SK-N-SH treated with all-trans-retinoic acid at 6 μM for 48 hours (cell line): ENCODE data around the gene FOXN3.

Experiments
- ARNTL ChIP-seq: fragments of 450-650 bp; formaldehyde crosslinking; IDR thresholded peaks from 2 replicates; pipeline ENCODE4 v1.5.0; 2020; ENCODE audit warnings: low read depth, mild to moderate bottlenecking, moderate library complexity, borderline replicate concordance
- RARB ChIP-seq: fragments of 250-450 bp; sonication (Bioruptor Pico); IDR thresholded peaks from 2 replicates; pipeline ENCODE4 v1.8.0; 2021; ENCODE audit warnings: mild to moderate bottlenecking, moderate library complexity
- ZFP30 ChIP-seq: fragments of 450-650 bp; formaldehyde crosslinking; IDR thresholded peaks from 2 replicates; pipeline ENCODE4 v1.5.0; 2022; ENCODE audit warnings: mild to moderate bottlenecking, moderate library complexity

DNA sequence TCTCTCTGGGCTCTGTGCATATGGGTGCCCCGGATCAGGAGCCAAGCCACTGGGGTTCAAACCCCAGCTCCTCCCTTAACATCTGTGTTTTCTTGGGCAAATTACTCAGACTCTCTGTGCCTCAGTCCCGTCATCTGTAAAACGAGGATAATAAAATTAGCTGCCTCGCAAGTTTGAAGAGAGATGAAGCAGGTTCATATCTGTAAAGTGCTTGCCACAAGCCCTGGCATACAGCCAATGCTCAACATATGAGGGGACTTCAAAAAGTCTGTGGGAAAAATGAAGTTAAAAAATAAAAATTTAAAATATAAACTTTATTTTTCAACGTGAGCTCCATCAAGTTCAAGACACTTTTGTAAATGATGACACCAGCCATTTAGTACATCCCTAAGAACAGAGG, 276.7 kb downstream of the FOXN3 start:
- TF ChIP-seq ARNTL (no peak), RARB (CRISPR knock-in tag) (no peak), ZFP30 (no peak)
